ENCODE measurements around the gene PSMB9.
"Not testable (repeated sequence)": the region's sequence is repeated elsewhere in the genome, so short reads cannot be mapped to it uniquely, and the experiment has no call there.

PSMB9 gene

GRCh38 chr6:32865724-32866443 is 11.9 kb downstream of the PSMB9 start:
- DNase-seq, result no peak

GRCh38 chr6:32867022-32867477 is 13.1 kb downstream of the PSMB9 start:
- DNase-seq, result no peak

- no peak for DNase-seq
Observed at GRCh38 chr6:32867554-32868256, 13.7 kb downstream of the PSMB9 start.

- DNase-seq, result peak; percentile 84
Observed at GRCh38 chr6:32868257-32868788, 14.3 kb downstream of the PSMB9 start.

GRCh38 chr6:32873947-32874346 is 20.0 kb downstream of the PSMB9 start:
- DNase-seq, result not testable (repeated sequence)

GRCh38 chr6:32876603-32877002 is 22.6 kb downstream of the PSMB9 start:
- DNase-seq, result no peak

GRCh38 chr6:32879691-32880090 is 25.7 kb downstream of the PSMB9 start:
- DNase-seq, result no peak

- DNase-seq, result not testable (repeated sequence)
Observed at GRCh38 chr6:32880962-32881361, 27.0 kb downstream of the PSMB9 start.

- DNase-seq, result no peak
Observed at GRCh38 chr6:32882879-32883250, 28.9 kb downstream of the PSMB9 start.

GRCh38 chr6:32883789-32884188 is 29.8 kb downstream of the PSMB9 start:
- no peak for DNase-seq

- peak; percentile 79 for DNase-seq
Observed at GRCh38 chr6:32885698-32886286, 31.8 kb downstream of the PSMB9 start.

GRCh38 chr6:32886681-32887383 is 32.8 kb downstream of the PSMB9 start:
- DNase-seq, result no peak

GRCh38 chr6:32887616-32888015 is 33.6 kb downstream of the PSMB9 start:
- no peak for DNase-seq

GRCh38 chr6:32888576-32888975 is 34.6 kb downstream of the PSMB9 start:
- DNase-seq, result no peak

GRCh38 chr6:32889533-32889932 is 35.5 kb downstream of the PSMB9 start:
- DNase-seq, result no peak

GRCh38 chr6:32890831-32891230 is 36.8 kb downstream of the PSMB9 start:
- no peak for DNase-seq

GRCh38 chr6:32894085-32895005 is 40.4 kb downstream of the PSMB9 start:
- DNase-seq, result peak; percentile 95

- DNase-seq, result no peak
Observed at GRCh38 chr6:32895006-32895345, 41.0 kb downstream of the PSMB9 start.

- DNase-seq, result no peak
Observed at GRCh38 chr6:32903952-32904351, 50.0 kb downstream of the PSMB9 start.

- no peak for DNase-seq
Observed at GRCh38 chr6:32905078-32905477, 51.1 kb downstream of the PSMB9 start.

- DNase-seq, result no peak
Observed at GRCh38 chr6:32906539-32906938, 52.5 kb downstream of the PSMB9 start.

GRCh38 chr6:32908897-32909296 is 54.9 kb downstream of the PSMB9 start:
- DNase-seq, result no peak
